ENCODE data around the gene SLC7A11.

SLC7A11 gene

GRCh38 chr4:138205531-138206233 lies 36.5 kb downstream of the SLC7A11 start:
- no peak for DNase-seq (ENCODE audit: low spot score)

- no peak for DNase-seq (ENCODE audit: low spot score)
These were observed 37.6 kb downstream of the SLC7A11 start for GRCh38 chr4:138204507-138204906.

- no peak for DNase-seq (ENCODE audit: low spot score)
These were observed 39.5 kb downstream of the SLC7A11 start for GRCh38 chr4:138202686-138203085.

- DNase-seq (ENCODE audit: low spot score) = no peak
These were observed 41.9 kb downstream of the SLC7A11 start for GRCh38 chr4:138200236-138200590.

GRCh38 chr4:138199568-138200235 lies 42.4 kb downstream of the SLC7A11 start:
- no peak for DNase-seq (ENCODE audit: low spot score)

- DNase-seq (ENCODE audit: low spot score) = no peak
These were observed 46.0 kb downstream of the SLC7A11 start for GRCh38 chr4:138196153-138196552.

- no peak for DNase-seq (ENCODE audit: low spot score)
These were observed 48.2 kb downstream of the SLC7A11 start for GRCh38 chr4:138193963-138194362.

- peak; percentile 29 for DNase-seq (ENCODE audit: low spot score)
These were observed 50.0 kb downstream of the SLC7A11 start for GRCh38 chr4:138192113-138192512.

GRCh38 chr4:138190452-138190858 lies 51.7 kb downstream of the SLC7A11 start:
- no peak for DNase-seq (ENCODE audit: low spot score)

GRCh38 chr4:138189206-138189605 lies 52.9 kb downstream of the SLC7A11 start:
- DNase-seq (ENCODE audit: low spot score) = no peak

GRCh38 chr4:138188406-138189084 lies 53.6 kb downstream of the SLC7A11 start:
- DNase-seq (ENCODE audit: low spot score) = no peak

- no peak for DNase-seq (ENCODE audit: low spot score)
These were observed 56.1 kb downstream of the SLC7A11 start for GRCh38 chr4:138185859-138186645.

- DNase-seq (ENCODE audit: low spot score) = no peak
These were observed 57.3 kb downstream of the SLC7A11 start for GRCh38 chr4:138184886-138185285.

GRCh38 chr4:138182838-138183426 lies 59.2 kb downstream of the SLC7A11 start:
- DNase-seq (ENCODE audit: low spot score) = no peak

GRCh38 chr4:138181287-138181686 lies 60.9 kb downstream of the SLC7A11 start:
- no peak for DNase-seq (ENCODE audit: low spot score)

GRCh38 chr4:138178566-138178965 lies 63.6 kb downstream of the SLC7A11 start:
- DNase-seq (ENCODE audit: low spot score) = peak; percentile 33

GRCh38 chr4:138177278-138177968 lies 64.7 kb downstream of the SLC7A11 start:
- no peak for DNase-seq (ENCODE audit: low spot score)

GRCh38 chr4:138174981-138175794 lies 67.0 kb downstream of the SLC7A11 start:
- no peak for DNase-seq (ENCODE audit: low spot score)

GRCh38 chr4:138164208-138164607 lies 77.9 kb downstream of the SLC7A11 start:
- DNase-seq (ENCODE audit: low spot score) = no peak

GRCh38 chr4:138163171-138163570 lies 79.0 kb downstream of the SLC7A11 start:
- no peak for DNase-seq (ENCODE audit: low spot score)

GRCh38 chr4:138162259-138162658 lies 79.9 kb downstream of the SLC7A11 start:
- DNase-seq (ENCODE audit: low spot score) = no peak

All from activated CD4-positive, alpha-beta T cell treated with anti-CD3 and anti-CD28 coated beads, Interleukin-2, Interleukin-4, amounts not matched to agents 100 ng/mL and 50 ng/mL, durations not matched to agents 16 hours and 8 hours (primary cell).